ENCODE data around the gene KLF2. TPM values are rescaled to one million over a fixed set of nuclear protein-coding genes. Genes with fewer than 3 reads are reported as not detected.
"Not testable (repeated sequence)": the region's sequence is repeated elsewhere in the genome, so short reads cannot be mapped to it uniquely, and the experiment has no call there.

Gene KLF2
- 0.22 TPM in 1 of 2 replicates, not detected in the other for total RNA-seq (2014; rRNA removed; shearing (Covaris generic); ENCODE audit: low replicate concordance)

- Histone ChIP-seq H3K4me1 (ENCODE audit: low read length) (peaks cover 46% of the 10 kb centered on the region), H2AFZ (ENCODE audit: low read length) (peak within 1 kb of the TSS; percentile 78; the same call in 1 of the 2 replicates), H3K27ac (ENCODE audit: low read length) (no peak within 1 kb of the TSS), H3K4me3 (ENCODE audit: low read length) (peak within 1 kb of the TSS; percentile 48; the same call in 1 of the 2 replicates), H3K79me2 (ENCODE audit: low read length) (no peaks in the 10 kb centered on the region), H3K9ac (ENCODE audit: low read length) (peak within 1 kb of the TSS; percentile 63), H3K36me3 (ENCODE audit: insufficient read depth, low read length) (no peaks in the 10 kb centered on the region), H3K4me2 (ENCODE audit: low read depth, low read length, poor library complexity, severe bottlenecking) (peak within 1 kb of the TSS; percentile 67), H3K27me3 (ENCODE audit: low read length) (no peaks in the 10 kb centered on the region), H3K9me2 (replicated peaks; ENCODE audit: insufficient read depth, low read length) (no peaks in the 10 kb centered on the region), H3K9me3 (ENCODE audit: low read length) (no peaks in the 10 kb centered on the region), H4K20me1 (ENCODE audit: insufficient read depth, low read depth, low read length) (peaks cover 8% of the 10 kb centered on the region; the same call in 1 of the 2 replicates)
- peak; percentile 81 for DNase-seq
These were observed at the start of gene KLF2 for GRCh38 chr19:16324384-16325160. TSS of gene KLF2 (plus strand) at chr19:16324826. CDS start at chr19:16324924, 98 bp downstream.

- no peak overlapping the region for H3K9ac ChIP-seq (ENCODE audit: low read length)
- no peak overlapping the region for H2AFZ ChIP-seq (ENCODE audit: low read length)
- H3K9me2 ChIP-seq (replicated peaks; ENCODE audit: insufficient read depth, low read length) = no peaks in the 10 kb centered on the region
- H3K4me2 ChIP-seq (ENCODE audit: low read depth, low read length, poor library complexity, severe bottlenecking) = no peak overlapping the region
- no peak overlapping the region for H3K4me3 ChIP-seq (ENCODE audit: low read length)
- H3K79me2 ChIP-seq (ENCODE audit: low read length) = no peaks in the 10 kb centered on the region
- H4K20me1 ChIP-seq (ENCODE audit: insufficient read depth, low read depth, low read length) = 0 out of 2 replicates have a peak, but pooled peaks cover 7% of the 10 kb centered on the region
- H3K27me3 ChIP-seq (ENCODE audit: low read length) = 0 out of 2 replicates have a peak, but pooled peaks cover 3% of the 10 kb centered on the region
- DNase-seq = no peak
- H3K36me3 ChIP-seq (ENCODE audit: insufficient read depth, low read length) = no peaks in the 10 kb centered on the region
- H3K4me1 ChIP-seq (ENCODE audit: low read length) = peaks cover 5% of the 10 kb centered on the region
- no peaks in the 10 kb centered on the region for H3K9me3 ChIP-seq (ENCODE audit: low read length)
- H3K27ac ChIP-seq (ENCODE audit: low read length) = no peak overlapping the region
These were observed 44.3 kb upstream of the KLF2 start for GRCh38 chr19:16280306-16280705.

GRCh38 chr19:16281743-16282142 is 42.9 kb upstream of the KLF2 start:
- Histone ChIP-seq H2AFZ (ENCODE audit: low read length) (no peak overlapping the region), H3K27ac (ENCODE audit: low read length) (no peak overlapping the region)

GRCh38 chr19:16283210-16284061 is 41.2 kb upstream of the KLF2 start:
- Histone ChIP-seq H4K20me1 (ENCODE audit: insufficient read depth, low read depth, low read length) (no peaks in the 10 kb centered on the region), H3K27me3 (ENCODE audit: low read length) (no peaks in the 10 kb centered on the region), H2AFZ (ENCODE audit: low read length) (no peak overlapping the region), H3K4me2 (ENCODE audit: low read depth, low read length, poor library complexity, severe bottlenecking) (no peak overlapping the region), H3K4me3 (ENCODE audit: low read length) (no peak overlapping the region), H3K36me3 (ENCODE audit: insufficient read depth, low read length) (no peaks in the 10 kb centered on the region), H3K9me3 (ENCODE audit: low read length) (no peaks in the 10 kb centered on the region), H3K4me1 (ENCODE audit: low read length) (peaks cover 5% of the 10 kb centered on the region), H3K79me2 (ENCODE audit: low read length) (no peaks in the 10 kb centered on the region), H3K27ac (ENCODE audit: low read length) (no peak overlapping the region), H3K9ac (ENCODE audit: low read length) (no peak overlapping the region), H3K9me2 (replicated peaks; ENCODE audit: insufficient read depth, low read length) (no peaks in the 10 kb centered on the region)
- no peak for DNase-seq

More at GRCh38 chr19:16281743-16282142, 42.9 kb upstream of the KLF2 start:
- no peak overlapping the region for H3K4me2 ChIP-seq (ENCODE audit: low read depth, low read length, poor library complexity, severe bottlenecking)
- no peaks in the 10 kb centered on the region for H3K36me3 ChIP-seq (ENCODE audit: insufficient read depth, low read length)
- H3K4me3 ChIP-seq (ENCODE audit: low read length) = no peak overlapping the region
- DNase-seq = no peak
- 0 out of 2 replicates have a peak, but pooled peaks cover 6% of the 10 kb centered on the region for H4K20me1 ChIP-seq (ENCODE audit: insufficient read depth, low read depth, low read length)
- H3K27me3 ChIP-seq (ENCODE audit: low read length) = 0 out of 2 replicates have a peak, but pooled peaks cover 3% of the 10 kb centered on the region
- no peaks in the 10 kb centered on the region for H3K9me3 ChIP-seq (ENCODE audit: low read length)
- no peaks in the 10 kb centered on the region for H3K79me2 ChIP-seq (ENCODE audit: low read length)
- no peak overlapping the region for H3K9ac ChIP-seq (ENCODE audit: low read length)
- H3K9me2 ChIP-seq (replicated peaks; ENCODE audit: insufficient read depth, low read length) = no peaks in the 10 kb centered on the region
- H3K4me1 ChIP-seq (ENCODE audit: low read length) = peaks cover 5% of the 10 kb centered on the region

GRCh38 chr19:16284505-16284904 is 40.1 kb upstream of the KLF2 start:
- H3K27ac ChIP-seq (ENCODE audit: low read length) = no peak overlapping the region
- no peak overlapping the region for H3K4me3 ChIP-seq (ENCODE audit: low read length)
- no peaks in the 10 kb centered on the region for H3K27me3 ChIP-seq (ENCODE audit: low read length)
- H3K9ac ChIP-seq (ENCODE audit: low read length) = no peak overlapping the region
- no peak for DNase-seq
- H2AFZ ChIP-seq (ENCODE audit: low read length) = no peak overlapping the region
- no peaks in the 10 kb centered on the region for H3K79me2 ChIP-seq (ENCODE audit: low read length)
- H3K4me1 ChIP-seq (ENCODE audit: low read length) = peaks cover 5% of the 10 kb centered on the region
- no peaks in the 10 kb centered on the region for H4K20me1 ChIP-seq (ENCODE audit: insufficient read depth, low read depth, low read length)
- H3K4me2 ChIP-seq (ENCODE audit: low read depth, low read length, poor library complexity, severe bottlenecking) = no peak overlapping the region
- H3K9me3 ChIP-seq (ENCODE audit: low read length) = no peaks in the 10 kb centered on the region
- H3K9me2 ChIP-seq (replicated peaks; ENCODE audit: insufficient read depth, low read length) = no peaks in the 10 kb centered on the region
- H3K36me3 ChIP-seq (ENCODE audit: insufficient read depth, low read length) = no peaks in the 10 kb centered on the region

- not testable (repeated sequence) for H3K9me2 ChIP-seq (replicated peaks; ENCODE audit: insufficient read depth, low read length); H3K36me3 ChIP-seq (ENCODE audit: insufficient read depth, low read length); H3K27ac ChIP-seq (ENCODE audit: low read length); H3K4me2 ChIP-seq (ENCODE audit: low read depth, low read length, poor library complexity, severe bottlenecking); H3K4me1 ChIP-seq (ENCODE audit: low read length); H3K9me3 ChIP-seq (ENCODE audit: low read length); H3K9ac ChIP-seq (ENCODE audit: low read length); H3K27me3 ChIP-seq (ENCODE audit: low read length); H2AFZ ChIP-seq (ENCODE audit: low read length); H4K20me1 ChIP-seq (ENCODE audit: insufficient read depth, low read depth, low read length); H3K79me2 ChIP-seq (ENCODE audit: low read length); H3K4me3 ChIP-seq (ENCODE audit: low read length); DNase-seq
These were observed 39.5 kb upstream of the KLF2 start for GRCh38 chr19:16285079-16285478.

- Histone ChIP-seq H3K9ac (ENCODE audit: low read length) (no peak overlapping the region), H3K27me3 (ENCODE audit: low read length) (no peaks in the 10 kb centered on the region), H3K4me2 (ENCODE audit: low read depth, low read length, poor library complexity, severe bottlenecking) (no peak overlapping the region), H3K9me2 (replicated peaks; ENCODE audit: insufficient read depth, low read length) (no peaks in the 10 kb centered on the region), H2AFZ (ENCODE audit: low read length) (no peak overlapping the region), H3K4me3 (ENCODE audit: low read length) (no peak overlapping the region), H3K4me1 (ENCODE audit: low read length) (peaks cover 5% of the 10 kb centered on the region), H4K20me1 (ENCODE audit: insufficient read depth, low read depth, low read length) (no peaks in the 10 kb centered on the region), H3K79me2 (ENCODE audit: low read length) (no peaks in the 10 kb centered on the region), H3K36me3 (ENCODE audit: insufficient read depth, low read length) (no peaks in the 10 kb centered on the region), H3K27ac (ENCODE audit: low read length) (no peak overlapping the region), H3K9me3 (ENCODE audit: low read length) (no peaks in the 10 kb centered on the region)
- no peak for DNase-seq
These were observed 38.7 kb upstream of the KLF2 start for GRCh38 chr19:16285769-16286498.
